K562 (cell line): Measurements from ENCODE around the gene USF2. TPM values are rescaled to one million over a fixed set of nuclear protein-coding genes. Genes with fewer than 3 reads are reported as not detected.

ENCODE experiments used
- CBX1 ChIP-seq: sonication (generic); IDR thresholded peaks from 2 replicates; pipeline ENCODE4 v1.6.1; 2016; ENCODE audit warnings: antibody characterized with exemption, low read depth, mild to moderate bottlenecking
- ELF1 ChIP-seq: fragments of 200-800 bp; sonication (Bioruptor generic); IDR thresholded peaks from 2 replicates; pipeline ENCODE4 v1.6.1; 2016; ENCODE audit warnings: missing genetic modification characterization, missing compliant biosample characterization
- ELF2 ChIP-seq: fragments of 250-450 bp; sonication (Bioruptor Pico); IDR thresholded peaks from 2 replicates; pipeline ENCODE4 v1.5.0; 2021; ENCODE audit warnings: mild to moderate bottlenecking
- GTF2F1 ChIP-seq: IDR thresholded peaks from 2 replicates; pipeline ENCODE4 v1.6.1; 2011; ENCODE audit warnings: low read depth, low read length, improper control_type of control experiment
- HNRNPL ChIP-seq: fragments of 200-400 bp; formaldehyde crosslinking; IDR thresholded peaks from 2 replicates; pipeline ENCODE4 v1.6.1; 2017; ENCODE audit warnings: low read depth, mild to moderate bottlenecking, low read length
- NR2C2 ChIP-seq, 2 experiments: fragments of 200-800 bp in 1 of 2; sonication (Bioruptor generic) in 1 of 2; sonication (generic) in 1 of 2; formaldehyde crosslinking in 1 of 2; IDR thresholded peaks; 2 replicates each; pipeline versions ENCODE4 v1.6.1 to v1.8.0; 2016 to 2022; ENCODE audit warnings: mild to moderate bottlenecking in 1 of 2, missing compliant biosample characterization in 1 of 2, missing genetic modification characterization in 1 of 2, missing genetic modification reagents in 1 of 2
- PTTG1 ChIP-seq: fragments of 450-650 bp; IDR thresholded peaks from 2 replicates; pipeline ENCODE4 v1.6.1; 2016; ENCODE audit warnings: low read depth, mild to moderate bottlenecking, missing genetic modification characterization, missing compliant biosample characterization
- RBBP5 ChIP-seq: fragments of 200-600 bp; sonication (generic); IDR thresholded peaks from 2 replicates; pipeline ENCODE4 v1.6.1; 2012; ENCODE audit warnings: borderline replicate concordance, mild to moderate bottlenecking, low read length, control low read depth, inconsistent platforms; ENCODE audit not compliant: insufficient read depth, poor library complexity, severe bottlenecking
- RBFOX2 ChIP-seq: fragments of 200-400 bp; formaldehyde crosslinking; IDR thresholded peaks from 2 replicates; pipeline ENCODE4 v1.6.1; 2017; ENCODE audit warnings: low read depth, mild to moderate bottlenecking, low read length, moderate library complexity
- SMAD3 ChIP-seq: fragments of 450-650 bp; formaldehyde crosslinking; conservative IDR thresholded peaks from 2 replicates; pipeline ENCODE4 v1.4.0; 2020; ENCODE audit warnings: mild to moderate bottlenecking
- SMARCC2 ChIP-seq: fragments of 450-650 bp; IDR thresholded peaks from 2 replicates; pipeline ENCODE4 v1.6.1; 2017; ENCODE audit warnings: antibody characterized with exemption, moderate library complexity, mild to moderate bottlenecking, low read depth
- SUPT5H ChIP-seq: fragments of 450-650 bp; IDR thresholded peaks from 2 replicates; pipeline ENCODE4 v1.6.1; 2016
- TAF1 ChIP-seq: IDR thresholded peaks from 2 replicates; pipeline ENCODE4 v1.6.1; 2011; ENCODE audit warnings: mild to moderate bottlenecking, low read length, moderate library complexity; ENCODE audit not compliant: insufficient read depth, control insufficient read depth, severe bottlenecking; ENCODE audit errors: extremely low read depth
- TFAM ChIP-seq: fragments of 250-450 bp; sonication (Bioruptor Pico); conservative IDR thresholded peaks from 2 replicates; pipeline ENCODE4 v1.5.0; 2021; ENCODE audit warnings: mild to moderate bottlenecking, moderate library complexity
- THRAP3 ChIP-seq: fragments of 450-650 bp; IDR thresholded peaks from 2 replicates; pipeline ENCODE4 v1.6.1; 2016; ENCODE audit warnings: mild to moderate bottlenecking, inconsistent platforms, borderline replicate concordance
- ZNF584 ChIP-seq: fragments of 200-800 bp; sonication (Bioruptor generic); IDR thresholded peaks from 2 replicates; pipeline ENCODE4 v1.6.1; 2016; ENCODE audit warnings: low read depth, mild to moderate bottlenecking, missing genetic modification characterization, missing compliant biosample characterization
- polyA plus RNA-seq, 8 experiments: library from polyadenylated mRNA; depleted of rRNA in 4 of 8; stranded (reverse) in 5 of 8; unstranded in 3 of 8; fragments of >200 nt; fragmentation: Nextera tagmentation in 2 of 8; fragmentation: Illumina TruSeq in 1 of 8; extraction: Ambion mirVana in 2 of 8; extraction: Trizol in 1 of 8; gene quantifications; 2 replicates each; pipeline versions ENCODE4 v1.2.1 to v1.2.3, GENCODE V29; 2011 to 2014; ENCODE audit warnings: inconsistent platforms in 1 of 8, missing spikeins in 1 of 8
- total RNA-seq, 7 experiments: library from RNA; depleted of rRNA in 6 of 7; stranded (reverse); fragments of >200 nt in 6 of 7; fragmentation: Illumina TruSeq in 2 of 7; extraction: Trizol in 2 of 7; gene quantifications; 2 replicates each; pipeline versions ENCODE4 v1.2.1 to v1.2.3, GENCODE V29; 2011 to 2021; ENCODE audit warnings: low replicate concordance in 1 of 7
- TF ChIP-seq, protein P1 (sequence below): sonication (generic); formaldehyde crosslinking; IDR thresholded peaks from 2 replicates; pipeline ENCODE4 v1.8.0; 2022; ENCODE audit warnings: missing genetic modification reagents, mild to moderate bottlenecking, moderate library complexity, borderline replicate concordance
- TF ChIP-seq, protein P2 (sequence below), 2 experiments: fragments of 450-650 bp; IDR thresholded peaks; 2 replicates each; pipeline ENCODE4 v1.6.1; 2016; ENCODE audit warnings: mild to moderate bottlenecking in 2 of 2, borderline replicate concordance in 1 of 2, low read depth in 1 of 2, moderate library complexity in 1 of 2

Gene USF2
- total and polyA plus RNA-seq, 9 of the 15 experiments (the other 6 are each of a cell fraction or from before 2014, with no cell fraction given), result 0.27 to 93.7 (median 58.4) TPM

DNA sequence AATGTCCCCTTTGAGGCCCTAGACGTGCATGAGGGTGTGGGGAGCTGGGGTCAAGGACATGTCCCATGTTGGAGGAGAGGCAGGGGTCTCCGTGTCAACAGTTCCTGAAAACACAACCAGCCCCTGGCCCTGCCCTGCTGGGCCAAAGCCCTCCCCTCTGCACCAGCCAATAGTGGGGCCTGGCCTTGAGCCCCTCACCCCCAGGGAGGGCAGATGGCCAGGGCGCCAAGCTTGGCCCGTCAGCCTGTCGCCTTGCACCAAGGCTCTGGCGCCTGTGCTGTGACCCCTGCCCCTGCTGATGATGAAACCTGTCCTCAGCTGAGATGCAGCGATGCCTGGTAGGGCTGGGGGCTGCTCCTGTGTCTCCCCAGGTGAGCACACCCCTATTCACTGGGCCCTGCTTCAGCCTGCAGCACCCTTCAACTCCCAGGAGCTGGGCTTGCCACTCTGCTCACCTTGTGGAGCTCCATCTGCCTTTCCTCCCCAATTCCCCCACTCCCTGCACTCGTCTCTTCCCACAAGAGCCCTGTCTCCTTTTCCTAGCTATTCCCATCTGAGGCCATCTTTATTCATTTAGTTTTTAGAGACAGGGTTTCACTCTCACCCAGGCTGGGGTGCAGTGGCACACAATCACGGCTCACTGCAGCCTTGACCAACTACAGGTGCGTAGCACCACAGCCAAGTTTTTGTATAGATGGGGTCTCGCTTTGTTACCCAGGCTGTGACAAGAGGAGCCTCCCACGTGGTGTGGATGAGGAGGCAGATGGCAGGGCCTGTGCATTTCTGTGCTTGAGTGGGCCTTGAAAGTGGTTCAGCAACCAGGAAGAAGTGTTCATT, 11.4 kb downstream of the USF2 start (continued):
- no peak for TF ChIP-seq RBBP5
- no peak for TF ChIP-seq PTTG1 (tag)
- no peak for TF ChIP-seq SMARCC2
- TF ChIP-seq ZNF584 (CRISPR knock-in tag), result no peak
- TF ChIP-seq, protein P1, sequence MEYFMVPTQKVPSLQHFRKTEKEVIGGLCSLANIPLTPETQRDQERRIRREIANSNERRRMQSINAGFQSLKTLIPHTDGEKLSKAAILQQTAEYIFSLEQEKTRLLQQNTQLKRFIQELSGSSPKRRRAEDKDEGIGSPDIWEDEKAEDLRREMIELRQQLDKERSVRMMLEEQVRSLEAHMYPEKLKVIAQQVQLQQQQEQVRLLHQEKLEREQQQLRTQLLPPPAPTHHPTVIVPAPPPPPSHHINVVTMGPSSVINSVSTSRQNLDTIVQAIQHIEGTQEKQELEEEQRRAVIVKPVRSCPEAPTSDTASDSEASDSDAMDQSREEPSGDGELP, result no peak
- TF ChIP-seq TAF1, result no peak
- TF ChIP-seq RBFOX2, result peak; percentile 48; the same call in 1 of the 2 replicates
- no peak for TF ChIP-seq HNRNPL
- TF ChIP-seq TFAM (CRISPR knock-in tag), result no peak
- TF ChIP-seq ELF2, result no peak
- TF ChIP-seq, protein P2, sequence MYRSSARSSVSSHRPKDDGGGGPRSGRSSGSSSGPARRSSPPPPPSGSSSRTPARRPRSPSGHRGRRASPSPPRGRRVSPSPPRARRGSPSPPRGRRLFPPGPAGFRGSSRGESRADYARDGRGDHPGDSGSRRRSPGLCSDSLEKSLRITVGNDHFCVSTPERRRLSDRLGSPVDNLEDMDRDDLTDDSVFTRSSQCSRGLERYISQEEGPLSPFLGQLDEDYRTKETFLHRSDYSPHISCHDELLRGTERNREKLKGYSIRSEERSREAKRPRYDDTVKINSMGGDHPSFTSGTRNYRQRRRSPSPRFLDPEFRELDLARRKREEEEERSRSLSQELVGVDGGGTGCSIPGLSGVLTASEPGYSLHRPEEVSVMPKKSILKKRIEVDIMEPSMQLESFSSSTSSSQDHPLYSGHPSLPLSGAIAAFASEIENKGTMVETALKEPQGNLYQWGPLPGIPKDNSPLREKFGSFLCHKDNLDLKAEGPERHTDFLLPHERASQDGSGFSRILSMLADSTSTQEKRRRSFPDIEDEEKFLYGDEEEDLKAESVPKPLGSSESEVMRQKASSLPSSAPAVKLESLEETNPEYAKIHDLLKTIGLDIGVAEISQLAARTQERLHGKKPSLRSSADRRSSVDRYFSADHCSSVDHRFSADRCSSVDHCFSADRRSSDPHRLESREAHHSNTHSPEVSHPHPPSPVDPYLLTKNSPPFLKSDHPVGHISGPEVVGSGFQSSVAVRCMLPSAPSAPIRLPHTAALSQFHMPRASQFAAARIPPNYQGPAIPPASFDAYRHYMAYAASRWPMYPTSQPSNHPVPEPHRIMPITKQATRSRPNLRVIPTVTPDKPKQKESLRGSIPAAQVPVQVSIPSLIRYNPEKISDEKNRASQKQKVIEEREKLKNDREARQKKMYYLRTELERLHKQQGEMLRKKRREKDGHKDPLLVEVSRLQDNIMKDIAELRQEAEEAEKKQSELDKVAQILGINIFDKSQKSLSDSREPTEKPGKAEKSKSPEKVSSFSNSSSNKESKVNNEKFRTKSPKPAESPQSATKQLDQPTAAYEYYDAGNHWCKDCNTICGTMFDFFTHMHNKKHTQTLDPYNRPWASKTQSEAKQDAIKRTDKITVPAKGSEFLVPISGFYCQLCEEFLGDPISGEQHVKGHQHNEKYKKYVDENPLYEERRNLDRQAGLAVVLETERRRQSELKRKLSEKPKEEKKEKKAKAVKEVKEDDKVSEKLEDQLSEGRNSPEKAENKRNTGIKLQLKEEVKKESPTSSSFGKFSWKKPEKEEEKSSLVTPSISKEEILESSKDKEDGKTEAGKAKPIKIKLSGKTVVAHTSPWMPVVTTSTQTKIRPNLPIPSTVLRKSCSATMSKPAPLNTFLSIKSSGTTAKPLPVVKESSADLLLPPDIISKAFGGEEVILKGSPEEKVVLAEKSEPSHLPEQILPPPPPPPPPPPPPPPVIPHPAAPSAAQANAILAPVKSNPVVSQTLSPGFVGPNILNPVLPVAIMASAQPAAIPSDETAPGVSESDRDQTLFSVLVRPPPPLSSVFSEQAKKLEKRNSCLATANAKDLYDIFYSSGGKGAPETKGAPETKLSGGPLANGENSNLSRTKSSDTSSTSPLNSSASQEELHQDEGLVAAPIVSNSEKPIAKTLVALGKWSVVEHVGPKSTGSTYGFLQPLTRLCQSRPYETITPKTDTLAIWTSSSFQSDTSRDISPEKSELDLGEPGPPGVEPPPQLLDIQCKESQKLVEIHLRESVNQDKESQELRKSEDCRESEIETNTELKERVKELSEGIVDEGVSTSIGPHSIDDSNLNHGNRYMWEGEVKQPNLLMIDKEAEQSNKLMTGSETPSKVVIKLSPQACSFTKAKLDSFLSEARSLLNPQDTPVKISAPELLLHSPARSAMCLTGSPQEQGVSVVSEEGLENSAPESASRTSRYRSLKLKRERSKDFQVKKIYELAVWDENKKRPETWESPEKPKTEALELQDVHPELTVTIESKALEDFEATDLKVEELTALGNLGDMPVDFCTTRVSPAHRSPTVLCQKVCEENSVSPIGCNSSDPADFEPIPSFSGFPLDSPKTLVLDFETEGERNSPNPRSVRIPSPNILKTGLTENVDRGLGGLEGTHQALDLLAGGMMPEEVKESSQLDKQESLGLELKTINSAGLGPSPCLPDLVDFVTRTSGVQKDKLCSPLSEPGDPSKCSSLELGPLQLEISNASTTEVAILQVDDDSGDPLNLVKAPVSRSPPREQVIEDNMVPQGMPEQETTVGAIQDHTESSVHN (IDR thresholded peaks at IDR 0.05; ENCODE audit: borderline replicate concordance in 1 of 2, low read depth in 1 of 2), result no peak
- TF ChIP-seq NR2C2 (CRISPR knock-in tag; IDR thresholded peaks at IDR 0.05), result no peak
- TF ChIP-seq NR2C2 (tag; IDR thresholded peaks at IDR 0.05), result no peak
- no peak for TF ChIP-seq SUPT5H
- no peak for TF ChIP-seq SMAD3 (CRISPR knock-in tag)
- no peak for TF ChIP-seq GTF2F1
- TF ChIP-seq CBX1, result no peak
- no peak for TF ChIP-seq THRAP3
- TF ChIP-seq ELF1, result no peak
